ENCODE measurements around the gene OR9K2.
"Not testable (repeated sequence)": the region's sequence is repeated elsewhere in the genome, so short reads cannot be mapped to it uniquely, and the experiment has no call there.

Gene OR9K2

DNA sequence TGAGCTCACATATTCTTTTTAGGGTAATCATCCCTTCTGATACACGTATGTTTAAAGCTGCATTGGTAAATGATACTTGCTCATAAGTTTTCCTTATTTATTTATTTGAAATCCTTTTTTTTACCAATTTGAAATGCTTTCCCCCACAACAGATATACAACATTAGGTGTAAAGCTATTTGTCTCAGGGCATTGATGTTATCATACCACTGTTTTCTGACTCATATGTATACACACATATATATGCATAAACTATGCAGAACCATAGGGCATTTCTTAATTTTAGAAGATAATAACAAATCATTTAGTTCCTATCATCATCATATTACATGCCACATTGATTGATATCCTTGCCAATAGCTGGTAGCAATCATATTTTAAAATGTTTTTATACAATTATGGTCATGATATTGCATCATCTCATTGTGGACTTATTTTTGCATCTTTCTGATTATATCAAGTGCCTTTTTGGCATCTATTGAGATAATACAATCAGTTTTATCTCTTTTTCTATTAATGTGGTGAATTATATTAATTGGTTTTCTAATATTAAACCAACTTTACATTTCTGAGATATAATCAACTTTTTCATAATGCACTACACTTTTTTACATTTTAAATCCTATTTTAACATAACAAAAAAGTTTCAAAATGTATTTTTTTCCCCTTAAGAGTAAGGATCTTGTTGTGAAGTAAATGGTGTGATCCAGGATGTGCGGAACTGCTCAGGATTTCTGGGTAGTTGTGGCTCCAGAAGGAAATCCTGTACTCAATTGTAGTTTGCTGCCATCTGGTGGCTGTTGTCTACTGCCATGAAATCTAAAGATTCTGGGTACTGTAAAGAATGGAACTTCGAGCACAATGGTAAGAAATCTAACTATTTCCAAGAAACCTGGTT is 16.7 kb downstream of the OR9K2 start:
- H3K27me3 ChIP-seq = no peaks in the 10 kb centered on the region

DNA sequence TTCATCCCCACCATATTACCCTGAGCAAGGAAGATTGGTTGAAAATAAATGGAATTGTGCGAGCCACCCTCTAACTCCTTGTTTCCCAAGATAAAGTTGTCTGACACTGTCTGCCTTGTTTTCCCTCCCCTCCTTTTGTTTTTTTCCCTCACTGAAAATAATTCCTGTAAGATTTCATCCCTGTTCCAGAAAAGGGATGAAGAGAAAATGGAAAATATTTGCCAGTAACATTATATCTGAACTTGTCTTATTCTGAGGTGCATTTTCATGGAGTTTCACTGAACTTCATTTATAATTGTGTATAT is 17.3 kb downstream of the OR9K2 start:
- TF ChIP-seq, protein P1, sequence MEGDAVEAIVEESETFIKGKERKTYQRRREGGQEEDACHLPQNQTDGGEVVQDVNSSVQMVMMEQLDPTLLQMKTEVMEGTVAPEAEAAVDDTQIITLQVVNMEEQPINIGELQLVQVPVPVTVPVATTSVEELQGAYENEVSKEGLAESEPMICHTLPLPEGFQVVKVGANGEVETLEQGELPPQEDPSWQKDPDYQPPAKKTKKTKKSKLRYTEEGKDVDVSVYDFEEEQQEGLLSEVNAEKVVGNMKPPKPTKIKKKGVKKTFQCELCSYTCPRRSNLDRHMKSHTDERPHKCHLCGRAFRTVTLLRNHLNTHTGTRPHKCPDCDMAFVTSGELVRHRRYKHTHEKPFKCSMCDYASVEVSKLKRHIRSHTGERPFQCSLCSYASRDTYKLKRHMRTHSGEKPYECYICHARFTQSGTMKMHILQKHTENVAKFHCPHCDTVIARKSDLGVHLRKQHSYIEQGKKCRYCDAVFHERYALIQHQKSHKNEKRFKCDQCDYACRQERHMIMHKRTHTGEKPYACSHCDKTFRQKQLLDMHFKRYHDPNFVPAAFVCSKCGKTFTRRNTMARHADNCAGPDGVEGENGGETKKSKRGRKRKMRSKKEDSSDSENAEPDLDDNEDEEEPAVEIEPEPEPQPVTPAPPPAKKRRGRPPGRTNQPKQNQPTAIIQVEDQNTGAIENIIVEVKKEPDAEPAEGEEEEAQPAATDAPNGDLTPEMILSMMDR (IDR thresholded peaks at IDR 0.05) = no peak
- intact Hi-C loops (cut with DNase I; ENCODE audit: low total_unique reads) = no loop called here

More for the DNA sequence above, 16.7 kb downstream of the OR9K2 start:
- H3K4me1 ChIP-seq = no peaks in the 10 kb centered on the region
- no peak overlapping the region for H3K27ac ChIP-seq
- no peak overlapping the region for H3K4me3 ChIP-seq
- intact Hi-C loops (cut with DNase I; ENCODE audit: low total_unique reads) = no loop called here
- TF ChIP-seq, protein P1 (IDR thresholded peaks at IDR 0.05) = peak; percentile 22 to 31
- H3K9me3 ChIP-seq = no peaks in the 10 kb centered on the region
- no peaks in the 10 kb centered on the region for H3K36me3 ChIP-seq
- DNase-seq = no peak

DNA sequence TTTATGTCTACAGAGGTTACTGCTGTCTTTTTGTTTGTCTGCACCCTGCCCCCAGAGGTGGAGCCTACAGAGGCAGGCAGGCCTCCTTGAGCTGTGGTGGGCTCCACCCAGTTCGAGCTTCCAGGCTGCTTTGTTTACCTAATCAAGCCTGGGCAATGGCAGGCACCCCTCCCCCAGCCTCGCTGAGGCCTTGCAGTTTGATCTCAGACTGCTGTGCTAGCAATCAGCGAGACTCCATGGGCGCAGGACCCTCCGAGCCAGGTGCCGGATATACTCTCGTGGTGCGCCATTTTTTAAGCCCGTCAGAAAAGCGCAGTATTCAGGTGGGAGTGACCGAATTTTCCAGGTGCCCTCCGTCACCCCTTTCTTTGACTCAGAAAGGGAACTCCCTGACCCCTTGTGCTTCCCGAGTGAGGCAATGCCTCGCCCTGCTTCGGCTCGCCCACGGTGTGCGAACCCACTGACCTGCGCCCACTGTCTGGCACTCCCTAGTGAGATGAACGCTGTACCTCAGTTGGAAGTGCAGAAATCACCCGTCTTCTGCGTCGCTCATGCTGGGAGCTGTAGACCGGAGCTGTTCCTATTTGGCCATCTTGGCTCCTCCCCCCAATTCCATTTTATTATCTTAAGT is 40.9 kb downstream of the OR9K2 start:
- H3K9me3 ChIP-seq; intact Hi-C loops (cut with DNase I; ENCODE audit: low total_unique reads); H3K27ac ChIP-seq; H3K27me3 ChIP-seq; DNase-seq; H3K36me3 ChIP-seq; H3K4me3 ChIP-seq; H3K4me1 ChIP-seq: not testable (repeated sequence)

More for the DNA sequence above, 17.3 kb downstream of the OR9K2 start:
- Histone ChIP-seq H3K27ac (no peak overlapping the region), H3K9me3 (no peaks in the 10 kb centered on the region), H3K4me3 (no peak overlapping the region), H3K27me3 (no peaks in the 10 kb centered on the region), H3K4me1 (no peaks in the 10 kb centered on the region), H3K36me3 (no peaks in the 10 kb centered on the region)
- no peak for DNase-seq

DNA sequence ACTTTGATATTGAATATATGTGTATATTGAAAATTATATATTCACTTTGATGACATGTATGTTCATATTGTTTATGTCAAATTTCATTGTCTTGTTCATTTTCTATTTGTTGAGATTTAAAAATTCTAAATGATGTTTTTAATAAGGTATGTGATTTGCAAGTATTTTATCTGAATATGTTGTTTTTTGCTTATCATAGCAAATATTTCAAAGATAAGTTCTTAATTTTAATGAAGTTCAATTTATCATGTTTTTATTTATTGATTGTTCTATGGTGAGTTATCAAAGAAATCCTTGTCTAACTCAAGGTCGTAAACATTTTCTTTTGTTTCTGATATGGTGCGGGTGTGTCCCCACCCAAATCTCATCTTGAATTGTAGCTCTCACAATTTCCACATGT is 45.2 kb downstream of the OR9K2 start:
- no peak overlapping the region for H3K4me3 ChIP-seq
- no peak for DNase-seq
- TF ChIP-seq, protein P1 (IDR thresholded peaks at IDR 0.05) = no peak
- H3K27me3 ChIP-seq = no peaks in the 10 kb centered on the region
- intact Hi-C loops (cut with DNase I; ENCODE audit: low total_unique reads) = no loop called here
- H3K36me3 ChIP-seq = no peaks in the 10 kb centered on the region
- no peak overlapping the region for H3K27ac ChIP-seq
- H3K4me1 ChIP-seq = no peaks in the 10 kb centered on the region
- no peaks in the 10 kb centered on the region for H3K9me3 ChIP-seq

DNA sequence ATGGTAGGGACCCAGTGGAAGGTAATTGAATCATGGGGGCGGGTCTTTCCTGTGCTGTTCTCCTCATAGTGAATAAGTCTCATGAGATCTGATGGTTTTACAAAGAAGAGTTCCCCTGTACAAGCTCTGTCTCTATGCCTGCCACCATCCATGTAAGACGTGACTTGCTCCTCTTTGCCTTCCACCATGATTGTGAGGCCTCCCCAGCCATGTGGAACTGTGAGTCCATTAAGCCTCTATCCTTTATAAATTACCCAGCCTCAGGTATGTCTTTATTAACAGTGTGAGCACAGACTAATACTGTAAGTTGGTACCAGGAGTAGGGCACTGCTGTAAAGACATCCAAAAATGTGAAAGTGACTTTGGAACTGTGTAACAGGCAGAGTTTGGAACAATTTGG is 45.6 kb downstream of the OR9K2 start:
- intact Hi-C loops (cut with DNase I; ENCODE audit: low total_unique reads); H3K27me3 ChIP-seq; H3K9me3 ChIP-seq: not testable (repeated sequence)

DNA sequence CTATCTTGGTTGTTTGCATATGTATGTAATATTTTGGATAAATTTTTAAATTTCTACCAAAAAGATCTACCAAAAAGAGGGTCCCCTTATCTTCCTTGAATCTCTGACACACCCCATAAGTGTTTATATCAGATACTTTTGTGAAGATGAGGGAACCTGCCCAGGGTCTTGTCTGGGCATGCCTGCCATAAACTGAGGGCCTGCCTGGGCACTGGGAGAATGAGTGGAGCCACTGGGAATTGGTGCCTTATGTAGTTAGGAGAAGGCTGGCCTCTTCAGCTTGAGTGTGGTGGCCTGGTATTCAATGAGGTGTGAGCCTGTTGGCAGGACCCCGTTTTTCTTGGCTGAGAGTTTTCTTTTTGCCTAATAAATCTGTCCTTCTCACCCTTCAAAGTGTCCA is 46.5 kb downstream of the OR9K2 start:
- intact Hi-C loops (cut with DNase I; ENCODE audit: low total_unique reads) = no loop called here
- H3K4me3 ChIP-seq = no peak overlapping the region
- TF ChIP-seq, protein P1 (IDR thresholded peaks at IDR 0.05) = no peak
- no peak for DNase-seq
- no peaks in the 10 kb centered on the region for H3K9me3 ChIP-seq
- H3K36me3 ChIP-seq = no peaks in the 10 kb centered on the region
- H3K27ac ChIP-seq = no peak overlapping the region
- no peaks in the 10 kb centered on the region for H3K4me1 ChIP-seq
- H3K27me3 ChIP-seq = no peaks in the 10 kb centered on the region

More for the DNA sequence above, 45.6 kb downstream of the OR9K2 start:
- DNase-seq, H3K36me3 ChIP-seq, H3K4me3 ChIP-seq, H3K4me1 ChIP-seq, H3K27ac ChIP-seq: not testable (repeated sequence)

All from tibial artery (tissue), 4 donors.